Measurements from ENCODE around the gene VWC2. TPM values are rescaled to one million over a fixed set of nuclear protein-coding genes. Genes with fewer than 3 reads are reported as not detected.

VWC2 gene
- total RNA-seq, 2 experiments from 2014 or later, result not detected

DNA sequence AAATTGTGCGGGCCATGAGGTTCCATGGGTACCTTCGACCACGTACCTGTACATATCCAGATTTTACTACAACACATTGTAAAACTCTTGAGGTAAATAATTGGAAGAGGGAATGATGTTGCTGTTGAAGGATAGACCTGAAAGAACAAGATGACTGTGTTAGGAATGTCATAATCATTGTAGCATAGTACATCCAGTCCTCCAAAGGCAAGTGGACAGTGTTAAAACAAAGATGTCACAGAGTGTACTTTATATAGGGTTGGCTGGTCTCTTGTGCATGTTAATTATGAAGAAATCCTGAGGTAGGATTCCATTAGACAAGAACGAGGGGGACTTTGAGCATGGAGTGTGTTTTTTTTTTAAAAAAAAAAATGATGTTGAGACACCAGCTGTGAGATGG, 30.4 kb downstream of the VWC2 start:
- TF ChIP-seq, protein P1, sequence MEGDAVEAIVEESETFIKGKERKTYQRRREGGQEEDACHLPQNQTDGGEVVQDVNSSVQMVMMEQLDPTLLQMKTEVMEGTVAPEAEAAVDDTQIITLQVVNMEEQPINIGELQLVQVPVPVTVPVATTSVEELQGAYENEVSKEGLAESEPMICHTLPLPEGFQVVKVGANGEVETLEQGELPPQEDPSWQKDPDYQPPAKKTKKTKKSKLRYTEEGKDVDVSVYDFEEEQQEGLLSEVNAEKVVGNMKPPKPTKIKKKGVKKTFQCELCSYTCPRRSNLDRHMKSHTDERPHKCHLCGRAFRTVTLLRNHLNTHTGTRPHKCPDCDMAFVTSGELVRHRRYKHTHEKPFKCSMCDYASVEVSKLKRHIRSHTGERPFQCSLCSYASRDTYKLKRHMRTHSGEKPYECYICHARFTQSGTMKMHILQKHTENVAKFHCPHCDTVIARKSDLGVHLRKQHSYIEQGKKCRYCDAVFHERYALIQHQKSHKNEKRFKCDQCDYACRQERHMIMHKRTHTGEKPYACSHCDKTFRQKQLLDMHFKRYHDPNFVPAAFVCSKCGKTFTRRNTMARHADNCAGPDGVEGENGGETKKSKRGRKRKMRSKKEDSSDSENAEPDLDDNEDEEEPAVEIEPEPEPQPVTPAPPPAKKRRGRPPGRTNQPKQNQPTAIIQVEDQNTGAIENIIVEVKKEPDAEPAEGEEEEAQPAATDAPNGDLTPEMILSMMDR (IDR thresholded peaks at IDR 0.05), result no peak
- no peak overlapping the region for H3K4me3 ChIP-seq (ENCODE audit: low read length)
- intact Hi-C loops (cut with DNase I, micrococcal nuclease), result no loop called here
- no peaks in the 10 kb centered on the region for H3K27me3 ChIP-seq (ENCODE audit: control insufficient read depth in 1 of 2, insufficient read depth in 2 of 2, low read length in 2 of 2)
- ATAC-seq (ENCODE audit: poor library complexity) (no peak), DNase-seq (no peak)
- ChIA-PET CTCF (no interaction called here), POLR2A (no interaction called here)
- no peak overlapping the region for H3K27ac ChIP-seq (ENCODE audit: low read depth in 1 of 2, low read length in 2 of 2)
- Mint-ChIP-seq H3K27ac (no peak overlapping the region), H3K36me3 (ENCODE audit: low read depth) (no peaks in the 10 kb centered on the region), H3K27me3 (peaks cover 36% of the 10 kb centered on the region), H3K4me3 (no peak overlapping the region), H3K9me3 (no peaks in the 10 kb centered on the region), H3K4me1 (ENCODE audit: low read depth) (no peaks in the 10 kb centered on the region)
- peaks cover 0 to 4% of the 10 kb centered on the region in 2 experiments for H3K9me3 ChIP-seq (ENCODE audit: control insufficient read depth in 1 of 2, insufficient read depth in 1 of 2, low read length in 2 of 2)
- no peaks in the 10 kb centered on the region for H3K4me1 ChIP-seq (ENCODE audit: insufficient read depth, low read length)
- H3K36me3 ChIP-seq (ENCODE audit: insufficient read depth, low read length), result no peaks in the 10 kb centered on the region

DNA sequence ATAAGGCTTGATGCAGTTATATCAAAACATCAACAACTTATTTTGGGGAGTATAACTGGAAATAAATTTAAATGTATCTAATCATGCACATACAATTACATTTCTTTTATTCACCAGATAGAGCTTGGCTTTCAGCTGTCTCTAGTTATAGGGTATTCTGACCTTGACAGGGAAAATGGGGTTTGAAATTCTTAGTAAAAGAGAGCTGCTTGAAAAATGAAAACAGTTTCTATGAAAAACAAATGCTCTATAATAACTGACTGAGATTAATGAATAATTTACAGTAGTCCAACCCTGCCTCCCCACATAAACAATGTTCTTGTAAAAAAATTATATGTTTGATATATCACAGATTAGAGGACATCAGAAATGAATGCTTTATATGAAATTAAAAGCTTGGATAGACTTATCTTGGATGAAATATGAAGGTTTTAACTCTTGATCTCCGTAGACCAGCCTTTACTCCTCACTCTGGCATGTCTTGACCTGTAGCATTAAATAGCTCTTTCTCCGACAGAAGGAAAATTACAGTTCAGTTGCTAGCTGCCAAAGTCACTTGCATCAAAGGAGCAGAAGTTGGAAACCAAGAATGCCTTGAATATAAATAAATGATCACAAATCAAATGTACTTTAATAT, 32.1 kb downstream of the VWC2 start:
- Histone ChIP-seq H3K9me3 (ENCODE audit: control insufficient read depth in 1 of 2, insufficient read depth in 1 of 2, low read length in 2 of 2) (peaks cover 0 to 4% of the 10 kb centered on the region in 2 experiments), H3K4me1 (ENCODE audit: insufficient read depth, low read length) (no peaks in the 10 kb centered on the region), H3K27ac (ENCODE audit: low read depth in 1 of 2, low read length in 2 of 2) (no peak overlapping the region), H3K36me3 (ENCODE audit: insufficient read depth, low read length) (no peaks in the 10 kb centered on the region), H3K4me3 (ENCODE audit: low read length) (no peak overlapping the region), H3K27me3 (ENCODE audit: control insufficient read depth in 1 of 2, insufficient read depth in 2 of 2, low read length in 2 of 2) (no peaks in the 10 kb centered on the region)
- ATAC-seq (ENCODE audit: poor library complexity) (no peak), DNase-seq (no peak)
- Mint-ChIP-seq H3K36me3 (ENCODE audit: low read depth) (no peaks in the 10 kb centered on the region), H3K27ac (no peak overlapping the region), H3K27me3 (peaks cover 38% of the 10 kb centered on the region), H3K9me3 (no peaks in the 10 kb centered on the region), H3K4me1 (ENCODE audit: low read depth) (no peaks in the 10 kb centered on the region), H3K4me3 (no peak overlapping the region)
- TF ChIP-seq, protein P1 (IDR thresholded peaks at IDR 0.05), result no peak
- ChIA-PET POLR2A (no interaction called here), CTCF (no interaction called here)
- intact Hi-C loops (cut with DNase I, micrococcal nuclease), result no loop called here

DNA sequence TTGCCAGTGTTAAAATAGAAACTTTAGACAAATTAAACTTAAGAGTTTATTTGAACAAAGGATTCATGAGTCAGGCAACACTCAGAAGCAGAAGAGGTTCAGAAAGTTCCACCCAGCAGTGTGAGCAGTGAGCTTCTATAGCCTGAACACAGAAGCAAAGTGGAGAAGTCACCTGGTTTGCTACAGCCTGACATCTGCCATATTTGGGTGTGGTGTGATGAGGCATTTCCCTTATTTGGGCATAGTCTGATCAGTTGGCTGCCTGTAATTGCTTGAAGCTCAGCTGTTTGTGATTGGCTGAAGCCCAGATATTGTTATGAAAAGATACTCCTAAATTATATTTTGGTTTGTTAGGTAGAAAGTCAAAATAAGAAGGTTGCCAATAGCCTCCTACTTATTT, 39.1 kb downstream of the VWC2 start:
- CTCF ChIA-PET, result no interaction called here

More for the DNA sequence above, 39.1 kb downstream of the VWC2 start:
- Mint-ChIP-seq H3K4me1 (ENCODE audit: low read depth) (no peaks in the 10 kb centered on the region), H3K9me3 (no peaks in the 10 kb centered on the region), H3K27ac (no peak overlapping the region), H3K4me3 (no peak overlapping the region), H3K36me3 (ENCODE audit: low read depth) (no peaks in the 10 kb centered on the region), H3K27me3 (peaks cover 6% of the 10 kb centered on the region)
- no peaks in the 10 kb centered on the region for H3K27me3 ChIP-seq (ENCODE audit: control insufficient read depth in 1 of 2, insufficient read depth in 2 of 2, low read length in 2 of 2)
- H3K27ac ChIP-seq (ENCODE audit: low read depth in 1 of 2, low read length in 2 of 2), result no peak overlapping the region
- TF ChIP-seq, protein P1 (IDR thresholded peaks at IDR 0.05), result no peak
- no peaks in the 10 kb centered on the region for H3K9me3 ChIP-seq (ENCODE audit: control insufficient read depth in 1 of 2, insufficient read depth in 1 of 2, low read length in 2 of 2)
- intact Hi-C loops (cut with DNase I, micrococcal nuclease), result no loop called here
- no peak overlapping the region for H3K4me3 ChIP-seq (ENCODE audit: low read length)
- H3K4me1 ChIP-seq (ENCODE audit: insufficient read depth, low read length), result no peaks in the 10 kb centered on the region
- no peaks in the 10 kb centered on the region for H3K36me3 ChIP-seq (ENCODE audit: insufficient read depth, low read length)
- no peak for DNase-seq
- POLR2A ChIA-PET, result no interaction called here
- ATAC-seq (ENCODE audit: poor library complexity), result no peak
